Activated CD4-positive, CD25-positive, alpha-beta regulatory T cell treated with anti-CD3 and anti-CD28 coated beads, Interleukin-2, amount 50 U/mL, for 24 hours (primary cell): ENCODE measurements around the gene TPO.
"Not testable (repeated sequence)": the region's sequence is repeated elsewhere in the genome, so short reads cannot be mapped to it uniquely, and the experiment has no call there.

Experiments used
- ATAC-seq, 2 donors: fragments of 150-1000 bp; cut with Tn5 transposase; one replicate each; pipeline ENCODE4 v1.10.0; 2021; ENCODE audit warnings: mild to moderate bottlenecking in 1 of 2, moderate library complexity in 1 of 2

The TPO gene

DNA sequence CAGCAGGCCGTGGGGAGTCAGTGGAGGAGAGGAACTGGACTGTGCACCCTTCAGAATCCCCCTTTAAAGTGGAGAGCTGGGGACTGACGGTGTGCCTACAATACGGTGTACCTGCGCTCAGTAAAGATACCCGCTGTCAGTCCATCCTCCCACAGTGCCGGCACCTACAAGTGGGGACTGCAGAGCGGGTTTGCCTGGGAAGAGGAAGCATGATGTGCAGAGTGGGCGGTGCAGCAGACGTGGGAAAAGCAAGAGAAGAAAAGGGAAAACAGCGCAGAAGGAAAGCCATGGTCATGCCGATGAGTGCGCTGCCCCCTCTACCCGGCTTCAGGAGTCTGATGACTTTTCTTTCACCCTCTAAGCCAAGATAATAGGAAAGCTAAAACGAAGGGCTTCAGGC is 148.0 kb downstream of the TPO start:
- ATAC-seq, result no peak

DNA sequence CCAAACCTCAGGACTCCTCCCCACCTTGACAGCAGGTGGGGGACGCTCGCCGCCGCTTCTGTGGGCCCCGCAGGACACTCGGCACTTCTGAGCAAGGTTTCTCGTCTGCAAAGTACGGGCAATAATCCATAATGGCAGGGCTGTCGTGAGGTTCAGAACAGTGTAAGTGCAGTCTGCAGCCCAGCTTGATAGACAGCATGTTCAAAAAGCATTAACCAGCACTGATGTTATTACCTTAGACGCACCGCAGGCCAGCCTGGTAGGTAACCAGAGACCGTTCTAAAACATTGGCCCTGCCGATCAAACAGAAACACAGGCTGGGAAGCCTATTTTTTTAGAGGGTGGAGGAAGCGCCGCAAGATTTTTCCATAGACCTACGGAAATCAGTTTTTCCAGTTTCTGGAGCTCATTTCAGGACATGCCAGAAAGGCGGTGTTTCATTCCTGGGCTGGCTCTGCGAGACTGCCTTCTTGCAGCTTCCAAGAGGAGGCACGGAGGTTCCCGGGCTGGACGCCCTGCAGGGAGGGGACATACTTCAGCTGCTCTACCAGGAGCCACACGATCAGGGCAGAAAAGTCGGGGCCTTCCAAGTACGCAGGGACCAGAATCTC is 148.7 kb downstream of the TPO start:
- no peak for ATAC-seq

DNA sequence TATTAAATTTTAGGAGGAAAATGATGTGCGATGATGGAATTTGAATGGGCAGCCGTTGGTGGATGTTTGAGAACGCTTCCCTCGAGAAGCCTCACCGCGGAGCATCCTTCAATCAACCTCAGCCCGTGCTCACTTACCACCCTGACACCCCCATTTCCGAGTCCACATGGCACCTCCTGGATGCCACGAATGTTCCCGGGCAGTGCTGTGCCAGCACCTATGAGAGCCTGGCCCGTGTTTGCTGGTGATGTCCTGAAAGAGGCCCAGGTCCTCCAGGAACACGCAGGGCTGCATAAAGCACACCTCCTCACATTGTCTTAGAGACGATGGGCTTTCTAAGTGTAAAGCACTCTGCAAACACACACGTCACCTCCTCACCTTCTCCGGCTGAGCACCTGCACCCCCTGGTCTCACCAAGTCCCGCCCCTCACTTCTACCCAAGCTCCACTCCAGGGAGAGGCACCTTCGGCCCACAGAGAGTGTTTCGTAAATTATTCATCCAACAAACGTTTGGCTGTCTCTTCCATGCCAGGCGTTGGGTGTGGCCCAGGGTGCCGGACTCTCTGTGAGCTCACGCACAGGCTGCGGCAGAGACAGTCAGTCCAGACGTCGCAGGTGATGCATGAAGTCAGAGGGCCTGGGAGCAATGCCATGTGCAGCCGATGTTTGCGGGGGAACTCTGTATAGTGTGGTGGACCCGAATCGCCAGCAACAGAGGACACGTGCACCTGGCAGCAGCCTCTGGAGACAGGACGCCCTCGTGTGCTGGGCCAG is 150.0 kb downstream of the TPO start:
- no peak for ATAC-seq

DNA sequence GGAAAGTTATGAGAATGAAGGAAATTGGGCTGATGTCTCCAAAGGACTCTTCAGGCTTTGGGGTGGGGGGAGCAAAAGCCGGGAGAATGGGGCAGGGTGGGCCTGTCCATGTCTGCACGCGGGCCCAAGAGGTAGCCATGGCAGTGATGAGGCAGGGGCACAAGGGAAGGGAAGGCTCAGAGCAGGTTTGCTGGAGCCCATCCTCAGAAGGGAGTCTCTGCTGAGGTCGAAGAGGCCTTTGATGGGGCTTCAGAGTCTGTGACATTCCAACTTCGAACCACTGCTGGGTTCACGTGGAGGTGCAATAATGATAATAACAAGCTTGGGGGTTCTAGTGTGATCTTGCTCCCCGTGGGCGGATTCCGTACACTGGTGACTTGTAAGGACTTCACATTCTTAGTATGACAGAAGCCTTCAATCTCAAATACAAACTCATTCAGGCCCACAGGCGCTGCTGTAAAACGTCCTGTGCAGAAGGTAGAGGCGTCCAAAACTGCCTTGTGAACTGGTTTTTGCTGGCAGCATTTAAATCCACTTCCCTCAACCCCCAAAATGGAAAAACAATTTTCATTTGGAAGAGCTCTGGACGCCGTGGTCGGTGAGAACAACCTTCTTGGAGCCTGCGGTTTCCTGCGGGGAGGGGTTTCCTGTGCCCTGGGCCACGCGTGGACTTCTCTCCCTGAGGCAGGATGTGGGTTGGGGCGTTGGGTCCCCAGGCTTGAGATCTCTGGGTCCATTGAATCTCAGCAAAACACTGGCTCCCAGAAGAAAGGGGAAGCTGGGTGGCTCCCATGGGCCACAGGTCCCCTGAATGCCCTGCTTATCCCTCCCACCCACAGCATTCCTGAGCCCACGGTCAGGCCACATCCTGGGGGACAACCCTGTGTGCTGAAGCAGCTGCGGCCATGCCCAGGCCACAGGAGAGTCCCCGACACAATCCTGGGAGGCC is 151.0 kb downstream of the TPO start:
- peak in 1 of 2 donors; percentile 32 for ATAC-seq

DNA sequence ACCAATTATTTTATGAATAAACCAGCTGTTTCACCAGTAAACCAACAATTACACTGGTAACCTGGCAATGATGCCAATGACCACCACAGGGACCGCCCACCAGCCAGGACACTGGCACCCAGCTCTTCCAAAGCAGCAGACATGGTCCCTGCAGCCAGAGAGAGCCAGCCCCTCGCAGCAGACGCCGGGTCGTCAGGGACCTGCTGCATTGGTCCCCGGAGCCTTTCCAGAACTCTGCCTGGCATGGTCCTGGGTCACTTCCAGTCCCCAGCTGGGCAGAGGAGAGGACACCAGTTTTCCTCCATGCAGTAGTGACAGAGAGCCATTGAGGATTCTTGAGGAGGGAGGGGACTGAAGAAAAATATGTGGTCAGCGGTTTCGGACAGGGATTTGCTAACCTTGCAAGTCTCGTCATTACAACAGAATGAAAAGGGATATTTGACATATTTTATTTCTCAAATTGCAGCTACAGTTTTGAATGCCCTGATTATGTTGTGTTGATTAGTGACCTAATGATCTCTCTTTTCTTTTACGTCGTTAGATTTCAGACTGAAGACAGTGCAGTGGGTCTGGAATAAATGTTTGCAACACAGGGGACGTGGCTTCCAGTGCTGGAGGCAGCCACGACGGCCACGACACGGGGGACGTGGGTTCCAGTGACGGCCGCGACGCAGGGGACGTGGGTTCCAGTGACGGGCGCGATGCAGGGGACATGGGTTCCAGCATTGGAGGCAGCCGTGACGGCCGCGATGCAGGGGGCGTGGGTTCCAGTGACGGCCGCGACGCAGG is 154.5 kb downstream of the TPO start:
- no peak for ATAC-seq

DNA sequence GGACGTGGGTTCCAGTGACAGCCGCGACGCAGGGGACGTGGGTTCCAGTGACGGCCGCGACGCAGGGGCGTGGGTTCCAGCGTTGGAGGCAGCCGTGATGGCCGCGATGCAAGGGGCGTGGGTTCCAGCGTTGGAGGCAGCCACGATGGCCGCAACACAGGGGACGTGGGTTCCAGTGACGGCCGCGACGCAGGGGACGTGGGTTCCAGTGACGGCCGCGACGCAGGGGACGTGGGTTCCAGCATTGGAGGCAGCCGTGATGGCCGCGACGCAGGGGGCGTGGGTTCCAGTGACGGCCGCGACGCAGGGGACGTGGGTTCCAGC is 155.0 kb downstream of the TPO start:
- ATAC-seq, result not testable (repeated sequence)

- no peak for ATAC-seq
Measured at GRCh38 chr2:1569879-1570450, 156.7 kb downstream of the TPO start.

GRCh38 chr2:1571477-1572417 is 158.5 kb downstream of the TPO start:
- ATAC-seq, result no peak

DNA sequence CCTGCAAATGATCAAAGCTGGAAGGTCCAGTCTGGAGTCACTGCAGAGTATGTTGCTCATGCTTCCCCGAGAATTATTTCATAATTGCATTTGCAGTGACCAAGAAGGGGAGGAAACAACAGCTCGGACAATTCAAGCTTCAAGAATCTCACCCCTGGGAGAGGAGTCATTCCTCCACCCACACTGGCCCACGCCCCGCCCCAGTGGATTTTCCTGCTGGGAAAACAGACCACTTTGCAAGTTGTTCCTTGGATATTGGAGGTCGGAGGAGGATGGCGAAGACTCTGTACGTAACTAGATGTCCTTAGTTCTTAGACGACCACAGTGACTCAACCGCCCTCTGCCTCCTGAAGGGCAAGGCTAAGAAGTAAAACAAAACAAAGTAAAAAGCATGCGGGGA is 159.4 kb downstream of the TPO start:
- ATAC-seq, result no peak

DNA sequence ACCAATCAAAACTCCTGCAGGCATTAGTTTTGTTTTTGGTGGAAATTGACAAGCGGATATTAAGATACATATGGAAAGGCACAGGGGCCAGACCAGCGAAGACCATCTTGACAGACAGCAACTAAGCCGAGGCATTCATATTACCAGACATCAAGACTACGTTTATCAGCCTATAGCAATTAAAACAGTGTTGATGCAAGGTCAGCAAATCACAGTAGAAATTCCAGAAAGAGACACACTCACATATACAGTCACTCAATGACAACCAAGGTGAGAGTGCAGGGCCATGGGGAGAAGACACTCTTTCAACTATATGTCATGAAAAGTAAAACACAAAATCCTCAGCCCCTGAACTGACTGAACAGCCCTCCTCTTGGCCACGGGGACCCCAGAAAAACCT is 164.6 kb downstream of the TPO start:
- ATAC-seq, result no peak

DNA sequence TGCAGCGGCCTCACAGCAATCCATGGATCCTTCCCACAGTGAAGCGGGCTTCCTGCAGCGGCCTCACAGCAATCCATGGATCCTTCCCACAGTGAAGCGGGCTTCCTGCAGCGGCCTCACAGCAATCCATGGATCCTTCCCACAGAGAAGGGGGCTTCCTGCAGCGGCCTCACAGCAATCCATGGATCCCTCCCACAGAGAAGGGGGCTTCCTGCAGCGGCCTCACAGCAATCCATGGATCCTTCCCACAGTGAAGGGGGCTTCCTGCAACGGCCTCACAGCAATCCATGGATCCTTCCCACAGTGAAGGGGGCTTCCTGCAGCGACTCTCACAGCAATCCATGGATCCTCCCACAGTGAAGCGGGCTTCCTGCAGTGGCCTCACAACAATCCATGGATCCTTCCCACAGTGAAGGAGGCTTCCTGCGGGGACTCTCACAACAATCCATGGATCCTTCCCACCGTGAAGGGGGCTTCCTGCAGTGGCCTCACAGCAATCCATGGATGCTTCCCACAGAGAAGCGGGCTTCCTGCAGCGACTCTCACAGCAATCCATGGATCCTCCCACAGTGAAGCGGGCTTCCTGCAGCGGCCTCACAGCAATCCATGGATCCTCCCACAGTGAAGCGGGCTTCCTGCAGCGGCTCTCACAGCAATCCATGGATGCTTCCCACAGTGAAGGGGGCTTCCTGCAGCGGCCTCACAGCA is 168.1 kb downstream of the TPO start:
- ATAC-seq, result not testable (repeated sequence)

DNA sequence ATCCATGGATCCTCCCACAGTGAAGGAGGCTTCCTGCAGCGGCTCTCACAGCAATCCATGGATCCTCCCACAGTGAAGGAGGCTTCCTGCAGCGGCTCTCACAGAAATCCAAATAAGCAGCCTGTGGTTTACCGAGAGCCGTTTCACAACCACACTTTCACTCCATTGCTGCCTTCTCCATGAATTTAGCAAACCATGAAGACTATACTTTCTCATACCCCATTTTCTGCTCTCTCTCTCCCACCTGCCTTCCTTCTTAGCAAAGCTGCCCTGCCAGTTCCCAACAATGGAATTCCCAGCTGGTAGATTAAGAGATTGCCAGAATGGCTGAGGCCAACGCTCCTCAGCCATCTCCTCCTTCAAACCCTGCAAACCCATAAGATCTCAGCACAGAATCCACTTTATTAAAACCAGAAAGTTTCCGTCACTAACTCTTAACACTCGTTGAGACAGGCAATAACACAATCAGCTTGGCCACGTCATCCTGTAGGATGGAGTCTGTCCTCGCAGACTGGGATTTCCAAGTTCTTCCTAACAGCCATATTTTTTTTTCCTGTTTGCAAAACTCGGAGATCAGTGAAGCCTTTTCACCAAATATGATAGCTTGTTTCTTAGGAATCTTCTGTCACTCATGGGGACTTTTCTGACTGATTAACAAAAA is 168.8 kb downstream of the TPO start:
- ATAC-seq, result no peak

GRCh38 chr2:1582891-1583341 is 169.7 kb downstream of the TPO start:
- no peak for ATAC-seq

GRCh38 chr2:1584051-1584531 is 170.8 kb downstream of the TPO start:
- no peak for ATAC-seq

GRCh38 chr2:1584691-1585485 is 171.6 kb downstream of the TPO start:
- no peak for ATAC-seq

- ATAC-seq, result no peak
Measured at GRCh38 chr2:1585635-1586034, 172.4 kb downstream of the TPO start.

- ATAC-seq, result no peak
Measured at GRCh38 chr2:1586251-1586922, 173.1 kb downstream of the TPO start.
